ENCODE measurements around the gene SPTB.
A peak's percentile ranks its signal among the peaks of the same experiment; 100 is the strongest.

Gene SPTB

GRCh38 chr14:64713677-64714076 is 166.0 kb downstream of the SPTB start:
- H3K4me3 ChIP-seq (ENCODE audit: low read length) = no peak overlapping the region
- no peak overlapping the region for H3K9ac ChIP-seq (ENCODE audit: low read length)
- no peaks in the 10 kb centered on the region for H3K9me3 ChIP-seq (ENCODE audit: control insufficient read depth, low read length)
- H3K4me1 ChIP-seq (ENCODE audit: control insufficient read depth, insufficient read depth, low read length) = peaks cover 40% of the 10 kb centered on the region
- H3K36me3 ChIP-seq (ENCODE audit: control insufficient read depth, insufficient read depth, low read length) = no peaks in the 10 kb centered on the region
- no peaks in the 10 kb centered on the region for H3K27me3 ChIP-seq (ENCODE audit: control insufficient read depth, insufficient read depth, low read length)

GRCh38 chr14:64711039-64711438 is 168.7 kb downstream of the SPTB start:
- Histone ChIP-seq H3K27me3 (ENCODE audit: control insufficient read depth, insufficient read depth, low read length) (no peaks in the 10 kb centered on the region), H3K4me1 (ENCODE audit: control insufficient read depth, insufficient read depth, low read length) (peaks cover 39% of the 10 kb centered on the region), H3K9me3 (ENCODE audit: control insufficient read depth, low read length) (no peaks in the 10 kb centered on the region), H3K4me3 (ENCODE audit: low read length) (no peak overlapping the region), H3K36me3 (ENCODE audit: control insufficient read depth, insufficient read depth, low read length) (no peaks in the 10 kb centered on the region), H3K9ac (ENCODE audit: low read length) (no peak overlapping the region)

GRCh38 chr14:64709126-64709525 is 170.6 kb downstream of the SPTB start:
- Histone ChIP-seq H3K27me3 (ENCODE audit: control insufficient read depth, insufficient read depth, low read length) (no peaks in the 10 kb centered on the region), H3K4me3 (ENCODE audit: low read length) (no peak overlapping the region), H3K9ac (ENCODE audit: low read length) (no peak overlapping the region), H3K9me3 (ENCODE audit: control insufficient read depth, low read length) (no peaks in the 10 kb centered on the region), H3K36me3 (ENCODE audit: control insufficient read depth, insufficient read depth, low read length) (no peaks in the 10 kb centered on the region), H3K4me1 (ENCODE audit: control insufficient read depth, insufficient read depth, low read length) (peaks cover 43% of the 10 kb centered on the region)

- Histone ChIP-seq H3K4me1 (ENCODE audit: control insufficient read depth, insufficient read depth, low read length) (peaks cover 43% of the 10 kb centered on the region), H3K27me3 (ENCODE audit: control insufficient read depth, insufficient read depth, low read length) (no peaks in the 10 kb centered on the region), H3K4me3 (ENCODE audit: low read length) (no peak overlapping the region), H3K9ac (ENCODE audit: low read length) (no peak overlapping the region), H3K9me3 (ENCODE audit: control insufficient read depth, low read length) (no peaks in the 10 kb centered on the region), H3K36me3 (ENCODE audit: control insufficient read depth, insufficient read depth, low read length) (no peaks in the 10 kb centered on the region)
Measured at GRCh38 chr14:64708148-64709004, 171.3 kb downstream of the SPTB start.

GRCh38 chr14:64707661-64708060 is 172.0 kb downstream of the SPTB start:
- Histone ChIP-seq H3K9me3 (ENCODE audit: control insufficient read depth, low read length) (no peaks in the 10 kb centered on the region), H3K4me3 (ENCODE audit: low read length) (no peak overlapping the region), H3K4me1 (ENCODE audit: control insufficient read depth, insufficient read depth, low read length) (peaks cover 48% of the 10 kb centered on the region), H3K27me3 (ENCODE audit: control insufficient read depth, insufficient read depth, low read length) (peaks cover under 1% of the 10 kb centered on the region), H3K36me3 (ENCODE audit: control insufficient read depth, insufficient read depth, low read length) (no peaks in the 10 kb centered on the region), H3K9ac (ENCODE audit: low read length) (no peak overlapping the region)

- Histone ChIP-seq H3K36me3 (ENCODE audit: control insufficient read depth, insufficient read depth, low read length) (no peaks in the 10 kb centered on the region), H3K4me1 (ENCODE audit: control insufficient read depth, insufficient read depth, low read length) (peaks cover 51% of the 10 kb centered on the region), H3K4me3 (ENCODE audit: low read length) (no peak overlapping the region), H3K27me3 (ENCODE audit: control insufficient read depth, insufficient read depth, low read length) (peaks cover 4% of the 10 kb centered on the region), H3K9me3 (ENCODE audit: control insufficient read depth, low read length) (no peaks in the 10 kb centered on the region), H3K9ac (ENCODE audit: low read length) (peak overlapping the region; percentile 89)
Measured at GRCh38 chr14:64706593-64707193, 173.0 kb downstream of the SPTB start.

- Histone ChIP-seq H3K9me3 (ENCODE audit: control insufficient read depth, low read length) (no peaks in the 10 kb centered on the region), H3K9ac (ENCODE audit: low read length) (peak overlapping the region; percentile 89), H3K4me3 (ENCODE audit: low read length) (no peak overlapping the region), H3K4me1 (ENCODE audit: control insufficient read depth, insufficient read depth, low read length) (peaks cover 51% of the 10 kb centered on the region), H3K36me3 (ENCODE audit: control insufficient read depth, insufficient read depth, low read length) (no peaks in the 10 kb centered on the region), H3K27me3 (ENCODE audit: control insufficient read depth, insufficient read depth, low read length) (peaks cover 8% of the 10 kb centered on the region)
Measured at GRCh38 chr14:64706119-64706592, 173.6 kb downstream of the SPTB start.

GRCh38 chr14:64705381-64706118 is 174.2 kb downstream of the SPTB start:
- H3K36me3 ChIP-seq (ENCODE audit: control insufficient read depth, insufficient read depth, low read length) = no peaks in the 10 kb centered on the region
- peak overlapping the region; percentile 81 for H3K4me3 ChIP-seq (ENCODE audit: low read length)
- peaks cover 51% of the 10 kb centered on the region for H3K4me1 ChIP-seq (ENCODE audit: control insufficient read depth, insufficient read depth, low read length)
- no peaks in the 10 kb centered on the region for H3K9me3 ChIP-seq (ENCODE audit: control insufficient read depth, low read length)
- peak overlapping the region; percentile 89 for H3K9ac ChIP-seq (ENCODE audit: low read length)
- peaks cover 8% of the 10 kb centered on the region for H3K27me3 ChIP-seq (ENCODE audit: control insufficient read depth, insufficient read depth, low read length)

- Histone ChIP-seq H3K9ac (ENCODE audit: low read length) (peak overlapping the region; percentile 89), H3K27me3 (ENCODE audit: control insufficient read depth, insufficient read depth, low read length) (peaks cover 13% of the 10 kb centered on the region), H3K4me1 (ENCODE audit: control insufficient read depth, insufficient read depth, low read length) (peaks cover 51% of the 10 kb centered on the region), H3K36me3 (ENCODE audit: control insufficient read depth, insufficient read depth, low read length) (no peaks in the 10 kb centered on the region), H3K4me3 (ENCODE audit: low read length) (peak overlapping the region; percentile 81), H3K9me3 (ENCODE audit: control insufficient read depth, low read length) (no peaks in the 10 kb centered on the region)
Measured at GRCh38 chr14:64704743-64705380, 174.8 kb downstream of the SPTB start.

GRCh38 chr14:64704143-64704742 is 175.5 kb downstream of the SPTB start, which contains the start of gene PLEKHG3:
PLEKHG3 (plus strand) TSS chr14:64704424; CDS start chr14:64727632, 23,208 bp downstream.
- Histone ChIP-seq H3K36me3 (ENCODE audit: control insufficient read depth, insufficient read depth, low read length) (no peaks in the 10 kb centered on the region), H3K9ac (ENCODE audit: low read length) (peak within 1 kb of the TSS; percentile 89), H3K9me3 (ENCODE audit: control insufficient read depth, low read length) (no peaks in the 10 kb centered on the region), H3K27me3 (ENCODE audit: control insufficient read depth, insufficient read depth, low read length) (peaks cover 13% of the 10 kb centered on the region), H3K4me1 (ENCODE audit: control insufficient read depth, insufficient read depth, low read length) (peaks cover 53% of the 10 kb centered on the region), H3K4me3 (ENCODE audit: low read length) (peak within 1 kb of the TSS; percentile 81)

- H3K9me3 ChIP-seq (ENCODE audit: control insufficient read depth, low read length) = no peaks in the 10 kb centered on the region
- peak overlapping the region; percentile 89 for H3K9ac ChIP-seq (ENCODE audit: low read length)
- peaks cover 54% of the 10 kb centered on the region for H3K4me1 ChIP-seq (ENCODE audit: control insufficient read depth, insufficient read depth, low read length)
- peaks cover 13% of the 10 kb centered on the region for H3K27me3 ChIP-seq (ENCODE audit: control insufficient read depth, insufficient read depth, low read length)
- no peaks in the 10 kb centered on the region for H3K36me3 ChIP-seq (ENCODE audit: control insufficient read depth, insufficient read depth, low read length)
- H3K4me3 ChIP-seq (ENCODE audit: low read length) = peak overlapping the region; percentile 52
Measured at GRCh38 chr14:64703395-64704142, 176.1 kb downstream of the SPTB start.
